ENCODE data around the gene SORCS2. TPM values are rescaled to one million over a fixed set of nuclear protein-coding genes. Genes with fewer than 3 reads are reported as not detected.

Gene SORCS2
- total and polyA plus RNA-seq, 2 of the 8 experiments (the other 6 are each of a cell fraction or from before 2014, with no cell fraction given) = 0.36 to 1.8 TPM

- H3K27me3 ChIP-seq (replicated peaks in 1 of 4; ENCODE audit: control insufficient read depth in 3 of 4, extremely low read depth in 1 of 4, insufficient read depth in 3 of 4, low read length in 3 of 4) = no peaks in the 10 kb centered on the region
- no peaks in the 10 kb centered on the region for H3K79me2 ChIP-seq (ENCODE audit: control insufficient read depth in 1 of 2, insufficient read depth in 2 of 2, low read length in 2 of 2)
- no peak overlapping the region for H2AFZ ChIP-seq (ENCODE audit: low read length)
- H2BK15ac ChIP-seq (ENCODE audit: low read length) = peak overlapping the region; percentile 53; the same call in 1 of the 2 replicates
- FAIRE-seq (no peak), DNase-seq (ENCODE audit: low read depth in 1 of 2, low spot score in 2 of 2) (no peak)
- no peak overlapping the region for H3K23ac ChIP-seq (ENCODE audit: insufficient read length)
- no peaks in the 10 kb centered on the region for H3K36me3 ChIP-seq (ENCODE audit: control insufficient read depth in 2 of 4, insufficient read depth in 4 of 4, low read length in 3 of 4)
- H4K20me1 ChIP-seq (replicated peaks in 1 of 2; ENCODE audit: control insufficient read depth in 1 of 2, insufficient read depth in 2 of 2, low read length in 2 of 2) = no peaks in the 10 kb centered on the region
- no peak overlapping the region for H2BK120ac ChIP-seq (replicated peaks; ENCODE audit: low read depth, low read length)
- no peaks in the 10 kb centered on the region for H3K23me2 ChIP-seq (ENCODE audit: low read depth, low read length)
- H2AK5ac ChIP-seq (ENCODE audit: low read depth, low read length) = peak overlapping the region; percentile 53; the same call in 1 of the 2 replicates
- H4K8ac ChIP-seq (ENCODE audit: extremely low read depth, insufficient read depth, low read length) = peak overlapping the region; percentile 45
- POLR2A ChIA-PET (ENCODE audit: partially characterized antibody) = interaction anchor here (1.0 kb wide), 1 partner anchor 21 kb away, joined by 3 read pairs; no protein-coding TSS in a partner anchor
- no peaks in the 10 kb centered on the region for H3K9me3 ChIP-seq (ENCODE audit: insufficient read depth in 2 of 2, low read depth in 1 of 2, low read length in 1 of 2)
- H3K4me1 ChIP-seq (replicated peaks in 1 of 4; ENCODE audit: control insufficient read depth in 3 of 4, insufficient read depth in 4 of 4, low read length in 3 of 4) = peaks cover 0 to 29% (median 13%) of the 10 kb centered on the region in 4 experiments; a peak in 4 of 7 replicates
- H3K9ac ChIP-seq (replicated peaks in 1 of 4; ENCODE audit: extremely low read depth in 1 of 4, low read depth in 3 of 4, low read length in 3 of 4) = no peak overlapping the region
- no peaks in the 10 kb centered on the region for H3K79me1 ChIP-seq (ENCODE audit: low read depth, low read length)
- H2BK5ac ChIP-seq (ENCODE audit: low read depth, low read length) = peak overlapping the region; percentile 66; the same call in 1 of the 2 replicates
- H3K56ac ChIP-seq (replicated peaks; ENCODE audit: insufficient read length, low read depth, low read length) = no peak overlapping the region
- peak overlapping the region; percentile 44 for H4K91ac ChIP-seq (replicated peaks; ENCODE audit: insufficient read length, low read length)
- no peak overlapping the region for H3K4me2 ChIP-seq (ENCODE audit: insufficient read depth in 1 of 2, low read depth in 2 of 2, low read length in 2 of 2)
- H2BK12ac ChIP-seq (ENCODE audit: low read depth, low read length) = peak overlapping the region; percentile 75; the same call in 1 of the 2 replicates
- peak overlapping the region; percentile 13 for H3K4ac ChIP-seq (replicated peaks; ENCODE audit: insufficient read length, low read depth, low read length)
- no peak overlapping the region for H4K5ac ChIP-seq (ENCODE audit: insufficient read length, low read depth, low read length)
- no peak overlapping the region for H3K27ac ChIP-seq (ENCODE audit: low read depth, low read length)
- CTCF ChIA-PET (ENCODE audit: partially characterized antibody) = interaction anchor here (1.2 to 2.5 kb wide), 4 partner anchors 18 to 95 kb away, joined by 3 to 8 read pairs (median 7); no protein-coding TSS in a partner anchor
- WGBS, 2 experiments (ENCODE audit: extremely low coverage in 1 of 2, insufficient coverage in 1 of 2, insufficient read length in 1 of 2, insufficient replicate concordance in 2 of 2, low coverage in 1 of 2, low lambda C conversion rate in 2 of 2, missing lambda C conversion rate in 1 of 2) = 91% methylated on average over 10 of the region's 17 CpGs; no CpG with 5 or more reads in 1 of the 2 experiments
- H3K4me3 ChIP-seq (ENCODE audit: extremely low read depth in 1 of 4, insufficient read depth in 2 of 4, low read depth in 3 of 4, low read length in 4 of 4) = no peak overlapping the region
- H3K14ac ChIP-seq (ENCODE audit: insufficient read length) = no peak overlapping the region
- H2BK20ac ChIP-seq (ENCODE audit: low read length) = peak overlapping the region; percentile 55; the same call in 1 of the 2 replicates
- H3K18ac ChIP-seq (ENCODE audit: extremely low read depth, low read length) = peak overlapping the region; percentile 71
- no peak for TF ChIP-seq CBX8 (IDR thresholded peaks at IDR 0.05; ENCODE audit: borderline replicate concordance, low read depth, low read length)
- TF ChIP-seq E2F6 (IDR thresholded peaks at IDR 0.05) = no peak
- no peak for TF ChIP-seq PHF8 (conservative IDR thresholded peaks at IDR 0.05; ENCODE audit: low read depth, low read length)
- TF ChIP-seq, protein P1, sequence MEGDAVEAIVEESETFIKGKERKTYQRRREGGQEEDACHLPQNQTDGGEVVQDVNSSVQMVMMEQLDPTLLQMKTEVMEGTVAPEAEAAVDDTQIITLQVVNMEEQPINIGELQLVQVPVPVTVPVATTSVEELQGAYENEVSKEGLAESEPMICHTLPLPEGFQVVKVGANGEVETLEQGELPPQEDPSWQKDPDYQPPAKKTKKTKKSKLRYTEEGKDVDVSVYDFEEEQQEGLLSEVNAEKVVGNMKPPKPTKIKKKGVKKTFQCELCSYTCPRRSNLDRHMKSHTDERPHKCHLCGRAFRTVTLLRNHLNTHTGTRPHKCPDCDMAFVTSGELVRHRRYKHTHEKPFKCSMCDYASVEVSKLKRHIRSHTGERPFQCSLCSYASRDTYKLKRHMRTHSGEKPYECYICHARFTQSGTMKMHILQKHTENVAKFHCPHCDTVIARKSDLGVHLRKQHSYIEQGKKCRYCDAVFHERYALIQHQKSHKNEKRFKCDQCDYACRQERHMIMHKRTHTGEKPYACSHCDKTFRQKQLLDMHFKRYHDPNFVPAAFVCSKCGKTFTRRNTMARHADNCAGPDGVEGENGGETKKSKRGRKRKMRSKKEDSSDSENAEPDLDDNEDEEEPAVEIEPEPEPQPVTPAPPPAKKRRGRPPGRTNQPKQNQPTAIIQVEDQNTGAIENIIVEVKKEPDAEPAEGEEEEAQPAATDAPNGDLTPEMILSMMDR (IDR thresholded peaks at IDR 0.05; ENCODE audit: control extremely low read depth in 1 of 3, insufficient read depth in 1 of 3, low read depth in 1 of 3, low read length in 3 of 3) = no peak
- no peak for TF ChIP-seq RFX5 (IDR thresholded peaks at IDR 0.05; ENCODE audit: borderline replicate concordance, low read depth, low read length)
- TF ChIP-seq CHD1 (IDR thresholded peaks at IDR 0.05; ENCODE audit: low read depth, low read length) = no peak
These were observed 238.8 kb downstream of the SORCS2 start for GRCh38 chr4:7430965-7431695.
